Fibroblast of mammary gland (primary cell): ENCODE data around the gene DNAJC7.

Source experiments
- DNase-seq: peaks from one replicate; pipeline ENCODE4 v3.0.0-alpha.2; 2010; ENCODE audit warnings: low read depth
- H3K4me3 ChIP-seq: 2 replicates; pipeline ENCODE4 v1.5.1; 2011; ENCODE audit warnings: low read depth, mild to moderate bottlenecking, low read length, moderate library complexity; ENCODE audit not compliant: control insufficient read depth
- TF ChIP-seq, protein P1 (sequence below): conservative IDR thresholded peaks from 2 replicates; pipeline ENCODE4 v1.5.1; 2011; ENCODE audit warnings: low read depth, low read length, inconsistent platforms; ENCODE audit not compliant: control insufficient read depth, insufficient read depth

The DNAJC7 gene

DNA sequence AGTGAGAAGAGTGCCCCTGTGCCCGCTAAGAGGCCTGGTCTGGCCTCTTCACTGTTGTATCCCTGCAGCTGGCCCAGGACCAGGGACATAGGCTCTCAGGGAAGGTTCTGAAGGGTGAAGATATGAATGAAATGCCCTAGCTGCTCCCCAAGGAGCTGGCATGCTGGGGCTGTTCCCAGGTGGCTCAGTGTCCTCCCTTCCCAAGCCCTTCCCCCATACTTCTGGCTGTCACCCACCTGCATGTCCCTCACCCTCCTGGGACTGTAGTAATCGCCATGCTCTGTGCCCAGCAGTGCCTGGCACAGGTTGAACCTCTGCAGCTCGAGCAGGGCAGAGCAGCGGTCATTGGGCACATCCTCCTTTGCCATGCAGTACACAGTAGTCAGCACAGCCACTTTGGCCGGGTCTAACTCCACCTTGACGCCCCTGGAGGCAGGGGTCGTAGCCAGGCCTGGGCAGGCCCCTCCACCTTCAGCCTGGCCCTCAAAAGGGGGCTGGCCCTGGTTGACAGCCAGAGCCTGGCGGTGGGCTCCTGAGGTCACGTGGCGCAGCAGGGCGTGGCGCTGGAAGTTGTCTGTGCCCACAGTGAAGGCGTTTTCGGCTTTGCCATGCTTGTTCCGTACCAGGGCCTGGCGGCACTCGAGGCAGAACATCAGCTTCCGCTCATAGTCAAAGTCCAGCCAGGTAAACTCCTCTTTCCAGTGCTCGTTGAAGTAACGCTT lies 25.5 kb upstream of the DNAJC7 start:
- TF ChIP-seq, protein P1, sequence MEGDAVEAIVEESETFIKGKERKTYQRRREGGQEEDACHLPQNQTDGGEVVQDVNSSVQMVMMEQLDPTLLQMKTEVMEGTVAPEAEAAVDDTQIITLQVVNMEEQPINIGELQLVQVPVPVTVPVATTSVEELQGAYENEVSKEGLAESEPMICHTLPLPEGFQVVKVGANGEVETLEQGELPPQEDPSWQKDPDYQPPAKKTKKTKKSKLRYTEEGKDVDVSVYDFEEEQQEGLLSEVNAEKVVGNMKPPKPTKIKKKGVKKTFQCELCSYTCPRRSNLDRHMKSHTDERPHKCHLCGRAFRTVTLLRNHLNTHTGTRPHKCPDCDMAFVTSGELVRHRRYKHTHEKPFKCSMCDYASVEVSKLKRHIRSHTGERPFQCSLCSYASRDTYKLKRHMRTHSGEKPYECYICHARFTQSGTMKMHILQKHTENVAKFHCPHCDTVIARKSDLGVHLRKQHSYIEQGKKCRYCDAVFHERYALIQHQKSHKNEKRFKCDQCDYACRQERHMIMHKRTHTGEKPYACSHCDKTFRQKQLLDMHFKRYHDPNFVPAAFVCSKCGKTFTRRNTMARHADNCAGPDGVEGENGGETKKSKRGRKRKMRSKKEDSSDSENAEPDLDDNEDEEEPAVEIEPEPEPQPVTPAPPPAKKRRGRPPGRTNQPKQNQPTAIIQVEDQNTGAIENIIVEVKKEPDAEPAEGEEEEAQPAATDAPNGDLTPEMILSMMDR, result no peak
- H3K4me3 ChIP-seq, result no peak overlapping the region
- no peak for DNase-seq

DNA sequence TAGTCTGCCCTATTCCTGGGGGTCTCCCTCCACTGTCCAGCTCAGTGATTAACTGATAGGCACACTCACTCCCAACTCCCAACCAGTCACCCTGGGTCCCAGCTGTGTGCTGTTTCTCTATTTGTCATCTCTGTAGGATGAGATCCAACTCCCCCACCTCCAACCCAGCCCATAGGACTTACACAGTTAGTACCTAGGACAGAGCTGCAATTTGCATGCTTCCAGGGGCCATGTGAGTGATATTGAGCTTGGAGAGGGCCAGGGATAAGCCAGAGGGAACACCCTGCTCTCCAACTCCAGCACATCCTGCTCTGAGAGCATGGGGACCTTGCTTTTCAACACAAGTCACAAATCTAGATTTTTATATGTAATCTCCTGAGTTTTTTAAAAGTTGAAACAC lies 24.4 kb upstream of the DNAJC7 start:
- H3K4me3 ChIP-seq, result no peak overlapping the region
- DNase-seq, result no peak
- TF ChIP-seq, protein P1, result no peak

DNA sequence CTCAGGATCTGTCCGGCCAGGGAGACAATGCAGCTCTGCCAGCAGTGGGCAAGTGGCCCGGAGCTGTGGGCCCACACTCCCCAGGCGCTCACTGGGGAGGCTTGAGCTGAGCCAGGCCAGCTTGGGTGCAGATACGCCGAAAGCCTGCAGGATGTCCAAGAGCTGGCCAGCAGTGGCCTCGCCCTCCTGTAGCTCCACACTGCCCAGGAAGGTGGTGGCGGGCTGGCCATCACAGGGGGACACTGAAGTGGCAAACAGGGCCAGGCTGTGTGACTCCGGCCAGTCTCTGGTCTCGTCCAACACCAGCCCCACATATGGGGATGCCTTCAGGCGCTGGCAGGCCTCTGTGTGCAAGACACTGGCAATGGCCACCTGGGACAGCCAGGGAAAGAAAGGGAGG lies 23.6 kb upstream of the DNAJC7 start:
- TF ChIP-seq, protein P1, result no peak
- no peak overlapping the region for H3K4me3 ChIP-seq
- DNase-seq, result no peak

DNA sequence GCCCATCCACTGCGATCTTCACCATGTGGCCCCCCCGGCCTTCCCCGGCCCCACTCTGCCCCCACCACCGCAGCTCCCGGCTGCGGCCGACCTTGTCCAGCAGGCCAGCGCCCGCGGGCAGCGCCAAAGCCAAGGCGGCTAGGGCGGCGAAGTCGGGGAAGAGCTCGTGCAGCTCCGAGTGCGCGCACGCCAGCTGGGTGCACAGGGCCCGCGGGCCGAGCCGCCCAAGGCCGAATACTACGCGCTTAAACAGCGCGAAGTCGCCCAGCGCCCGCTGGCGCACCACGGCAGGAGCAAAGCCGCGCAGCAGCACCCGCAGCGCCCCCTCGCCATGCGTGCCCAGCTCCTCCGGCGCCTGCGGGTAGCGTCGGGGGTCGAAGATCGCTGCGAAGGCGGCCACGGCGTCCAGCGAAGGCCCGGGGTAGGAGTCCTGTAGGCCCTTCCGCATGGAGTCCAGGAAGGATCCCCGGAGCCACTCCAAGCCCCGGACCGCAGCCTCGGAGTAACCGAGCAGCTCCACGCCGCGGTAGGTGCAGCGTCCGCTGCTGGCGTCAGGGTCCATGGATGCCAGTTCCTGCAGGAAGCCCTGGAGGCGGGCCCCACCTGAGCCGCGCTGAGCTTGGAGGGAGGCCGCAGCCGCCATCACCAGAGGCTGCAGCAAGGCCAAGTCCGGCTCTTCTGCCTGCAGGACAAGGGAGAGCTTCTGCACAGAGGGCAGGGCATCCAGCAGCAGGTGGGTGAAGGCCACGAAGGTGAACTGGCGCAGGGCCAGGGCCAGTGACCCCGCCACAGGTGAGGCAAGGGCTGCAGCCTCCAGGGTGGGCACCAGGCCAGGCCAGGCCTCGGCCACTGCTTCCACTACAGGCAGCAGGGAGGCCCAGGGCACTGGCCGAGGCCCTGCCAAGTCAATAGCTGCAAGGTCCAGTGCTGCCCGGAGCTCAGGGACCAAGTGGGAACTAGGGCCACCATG lies 22.8 kb upstream of the DNAJC7 start:
- TF ChIP-seq, protein P1, result no peak
- DNase-seq, result no peak
- H3K4me3 ChIP-seq, result no peak overlapping the region

DNA sequence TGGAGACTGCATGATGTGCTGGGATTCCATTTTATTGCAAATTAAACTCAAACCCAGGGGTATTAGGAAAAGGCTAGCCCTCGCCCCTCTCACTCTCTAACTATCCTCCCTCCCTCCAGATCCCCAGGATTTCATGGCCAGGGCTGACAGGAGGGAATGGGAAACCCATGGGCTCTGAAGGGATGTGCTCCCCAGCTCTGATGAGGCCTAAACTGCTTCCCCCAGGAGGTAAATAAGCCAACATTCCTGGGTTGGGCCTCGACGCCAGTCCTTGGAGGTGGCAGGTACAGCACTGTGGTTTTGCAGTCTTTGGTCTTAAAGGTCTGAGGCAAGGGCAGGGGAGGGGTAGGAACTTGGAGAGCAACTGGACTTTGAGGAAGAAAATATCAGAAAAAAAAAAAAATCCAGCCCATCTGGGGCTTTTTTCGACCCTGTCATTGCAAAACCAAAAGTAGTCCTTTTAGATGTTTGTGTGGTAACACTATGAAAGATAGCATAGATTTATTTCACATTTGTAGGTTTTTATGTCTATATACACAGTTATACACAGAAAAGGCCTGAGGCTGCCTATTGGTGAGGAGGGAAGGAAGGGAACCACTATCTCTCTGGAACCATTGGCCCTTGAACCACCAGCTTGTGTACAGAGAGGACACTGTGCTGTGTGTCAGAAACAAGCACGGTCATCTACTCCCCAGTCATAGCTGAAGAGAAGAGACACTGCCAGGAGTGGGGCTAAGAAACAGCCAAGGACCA lies 21.2 kb upstream of the DNAJC7 start:
- H3K4me3 ChIP-seq, result no peak overlapping the region
- TF ChIP-seq, protein P1, result no peak
- no peak for DNase-seq

DNA sequence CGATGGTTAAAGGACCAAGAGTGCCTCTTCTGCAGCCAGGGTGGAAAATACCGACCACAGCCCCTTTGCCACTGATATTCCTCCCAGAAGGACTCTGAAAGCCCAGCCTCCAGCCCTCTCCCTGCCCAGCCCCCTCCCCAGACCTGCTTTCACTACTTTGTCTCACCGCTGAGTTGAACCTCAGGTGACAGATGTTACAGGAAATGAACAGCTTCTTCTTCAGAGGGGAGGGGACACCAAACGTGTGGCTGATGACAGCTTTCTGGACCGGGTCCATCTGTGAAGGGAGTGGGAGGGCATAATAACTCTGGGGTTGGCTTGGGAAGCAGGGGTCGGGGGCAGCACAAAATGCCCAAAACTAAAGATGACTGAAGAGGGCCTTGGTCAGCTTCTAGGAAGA lies 16.8 kb upstream of the DNAJC7 start:
- TF ChIP-seq, protein P1, result no peak
- DNase-seq, result no peak
- H3K4me3 ChIP-seq, result no peak overlapping the region
